NCI-H460 (cell line): ENCODE results near the gene PRRC2C. TPM values are rescaled to one million over a fixed set of nuclear protein-coding genes. Genes with fewer than 3 reads are reported as not detected.
"Not testable (repeated sequence)": the region's sequence is repeated elsewhere in the genome, so short reads cannot be mapped to it uniquely, and the experiment has no call there.

Source experiments
- DNase-seq: peaks from one replicate; pipeline ENCODE4 v3.0.0-alpha.2; 2016; ENCODE audit warnings: low read depth; ENCODE audit errors: extremely low read depth
- polyA plus RNA-seq: library from polyadenylated mRNA; depleted of rRNA; stranded (reverse); fragments of >200 nt; gene quantifications from 2 replicates; pipeline ENCODE4 v1.2.3, GENCODE V29; 2014; cell fraction: nucleus; rRNA removed
- total RNA-seq: library from RNA; depleted of rRNA; stranded (reverse); fragments of >200 nt; shearing (Covaris generic); gene quantifications from 2 replicates; pipeline ENCODE4 v1.2.3, GENCODE V29; 2014; rRNA removed

Gene PRRC2C
- total RNA-seq, result 93.6 and 94.5 TPM in 2 replicates
- 61.7 and 83.8 TPM in 2 replicates for polyA plus RNA-seq

- peak; percentile 99 for DNase-seq
Observed at GRCh38 chr1:171485375-171486047, at the start of gene PRRC2C. Gene PRRC2C, plus strand, starts transcription at chr1:171485530. Its CDS starts 26,559 bp downstream, at chr1:171512089.

- peak; percentile 81 for DNase-seq
Observed at GRCh38 chr1:171438441-171438840, 46.9 kb upstream of the PRRC2C start.

GRCh38 chr1:171440201-171440600, 45.1 kb upstream of the PRRC2C start:
- not testable (repeated sequence) for DNase-seq

- not testable (repeated sequence) for DNase-seq
Observed at GRCh38 chr1:171441278-171441895, 43.9 kb upstream of the PRRC2C start.

- DNase-seq, result no peak
Observed at GRCh38 chr1:171446386-171446785, 38.9 kb upstream of the PRRC2C start.

- no peak for DNase-seq
Observed at GRCh38 chr1:171455967-171456366, 29.4 kb upstream of the PRRC2C start.

- DNase-seq, result no peak
Observed at GRCh38 chr1:171457412-171457811, 27.9 kb upstream of the PRRC2C start.

GRCh38 chr1:171460018-171460620, 25.2 kb upstream of the PRRC2C start:
- no peak for DNase-seq

GRCh38 chr1:171467626-171468025, 17.7 kb upstream of the PRRC2C start:
- no peak for DNase-seq

GRCh38 chr1:171468120-171468750, 17.1 kb upstream of the PRRC2C start:
- DNase-seq, result no peak

- DNase-seq, result no peak
Observed at GRCh38 chr1:171470726-171471125, 14.6 kb upstream of the PRRC2C start.

- no peak for DNase-seq
Observed at GRCh38 chr1:171472183-171472647, 13.1 kb upstream of the PRRC2C start.

GRCh38 chr1:171476829-171477228, 8.5 kb upstream of the PRRC2C start:
- no peak for DNase-seq

- DNase-seq, result no peak
Observed at GRCh38 chr1:171477804-171478203, 7.5 kb upstream of the PRRC2C start.

GRCh38 chr1:171480035-171480434, 5.3 kb upstream of the PRRC2C start:
- DNase-seq, result no peak

GRCh38 chr1:171484760-171485374, 463 bp upstream of the PRRC2C start:
- no peak for DNase-seq

- peak; percentile 11 for DNase-seq
Observed at GRCh38 chr1:171486048-171486519, 754 bp downstream of the PRRC2C start.

GRCh38 chr1:171487038-171487437, 1.7 kb downstream of the PRRC2C start:
- no peak for DNase-seq

GRCh38 chr1:171488190-171488929, 3.0 kb downstream of the PRRC2C start:
- DNase-seq, result no peak

GRCh38 chr1:171494076-171494475, 8.7 kb downstream of the PRRC2C start:
- no peak for DNase-seq
